HCT116 (cell line): Measurements from ENCODE around the gene CDH11.

Experiments
- CBX3 ChIP-seq: IDR thresholded peaks from 2 replicates; pipeline ENCODE4 v1.6.1; 2012; ENCODE audit warnings: low read depth
- EGR1 ChIP-seq: IDR thresholded peaks from 2 replicates; pipeline ENCODE4 v1.6.1; 2012; ENCODE audit warnings: low read depth
- POLR2A ChIP-seq: IDR thresholded peaks from 2 replicates; pipeline ENCODE4 v1.7.0; 2011; ENCODE audit warnings: borderline replicate concordance; ENCODE audit not compliant: insufficient read depth, insufficient read length; ENCODE audit errors: extremely low read depth
- POLR2AphosphoS5 ChIP-seq: IDR thresholded peaks from 2 replicates; pipeline ENCODE4 v1.6.1; 2011; ENCODE audit warnings: mild to moderate bottlenecking, low read depth, low read length, moderate library complexity
- RAD21 ChIP-seq: IDR thresholded peaks from 2 replicates; pipeline ENCODE4 v1.6.1; 2012; ENCODE audit warnings: low read depth, mild to moderate bottlenecking
- SIN3A ChIP-seq: IDR thresholded peaks from 2 replicates; pipeline ENCODE4 v1.6.1; 2012; ENCODE audit warnings: low read depth
- TCF7L2 ChIP-seq: IDR thresholded peaks from 2 replicates; pipeline ENCODE4 v1.7.0; 2011; ENCODE audit warnings: borderline replicate concordance, inconsistent platforms; ENCODE audit not compliant: insufficient read depth, insufficient read length; ENCODE audit errors: extremely low read depth
- YY1 ChIP-seq: IDR thresholded peaks from 2 replicates; pipeline ENCODE4 v1.6.1; 2011; ENCODE audit warnings: low read length, low read depth, moderate library complexity, mild to moderate bottlenecking; ENCODE audit not compliant: insufficient replicate concordance; ENCODE audit errors: extremely low read depth
- ZNF274 ChIP-seq: fragments of 200-500 bp; sonication (Bioruptor generic); IDR thresholded peaks from 2 replicates; pipeline ENCODE4 v1.6.1; 2014; ENCODE audit warnings: mild to moderate bottlenecking, low read depth, low read length, inconsistent platforms
- TF ChIP-seq, protein P1 (sequence below): IDR thresholded peaks from 2 replicates; pipeline ENCODE4 v1.6.1; 2011; ENCODE audit warnings: mild to moderate bottlenecking, low read length, moderate library complexity; ENCODE audit not compliant: insufficient replicate concordance; ENCODE audit errors: extremely low read depth
- TF ChIP-seq, protein P2 (sequence below): IDR thresholded peaks from 2 replicates; pipeline ENCODE4 v1.6.1; 2012
- TF ChIP-seq, protein P3 (sequence below): IDR thresholded peaks from 2 replicates; pipeline ENCODE4 v1.6.1; 2012
- TF ChIP-seq, protein P4 (sequence below), 3 experiments: fragments of 200-600 bp in 1 of 3; sonication (generic) in 1 of 3; IDR thresholded peaks in 2 of 3; conservative IDR thresholded peaks in 1 of 3; 2 replicates each; pipeline ENCODE4 v1.5.1; 2012 to 2017; ENCODE audit warnings: low read depth in 2 of 3, low read length in 2 of 3, antibody characterized with exemption in 1 of 3, borderline replicate concordance in 1 of 3, control low read depth in 1 of 3, mild to moderate bottlenecking in 1 of 3, mixed read lengths in 1 of 3, mixed run types in 1 of 3, moderate library complexity in 1 of 3; ENCODE audit not compliant: insufficient read depth in 1 of 3
- TF ChIP-seq, protein P5 (sequence below): IDR thresholded peaks from 2 replicates; pipeline ENCODE4 v1.6.1; 2012; ENCODE audit warnings: low read depth

DNA sequence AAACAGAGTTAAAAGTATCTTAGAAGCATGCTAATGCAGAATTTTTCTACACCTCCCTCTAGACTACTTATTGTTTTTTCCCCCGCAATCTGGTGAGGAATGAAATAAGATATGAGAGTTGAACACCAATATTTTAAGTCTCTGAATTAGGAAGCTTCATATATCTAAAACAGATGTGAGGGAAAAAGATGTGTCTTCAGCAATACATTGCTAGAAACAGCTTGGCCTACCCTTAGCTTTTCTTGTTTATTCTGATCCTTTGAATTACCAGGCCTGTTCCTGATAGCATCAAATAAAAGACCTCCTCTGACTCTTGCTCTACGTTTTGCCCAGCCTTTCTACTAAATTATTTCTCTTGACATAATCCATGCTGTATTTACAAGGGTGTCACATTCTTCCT, 221.8 kb downstream of the CDH11 start:
- TF ChIP-seq EGR1 (no peak), POLR2AphosphoS5 (no peak), RAD21 (no peak), YY1 (no peak), SIN3A (no peak), POLR2A (no peak), ZNF274 (no peak), TCF7L2 (no peak), CBX3 (no peak)
- TF ChIP-seq, protein P1, sequence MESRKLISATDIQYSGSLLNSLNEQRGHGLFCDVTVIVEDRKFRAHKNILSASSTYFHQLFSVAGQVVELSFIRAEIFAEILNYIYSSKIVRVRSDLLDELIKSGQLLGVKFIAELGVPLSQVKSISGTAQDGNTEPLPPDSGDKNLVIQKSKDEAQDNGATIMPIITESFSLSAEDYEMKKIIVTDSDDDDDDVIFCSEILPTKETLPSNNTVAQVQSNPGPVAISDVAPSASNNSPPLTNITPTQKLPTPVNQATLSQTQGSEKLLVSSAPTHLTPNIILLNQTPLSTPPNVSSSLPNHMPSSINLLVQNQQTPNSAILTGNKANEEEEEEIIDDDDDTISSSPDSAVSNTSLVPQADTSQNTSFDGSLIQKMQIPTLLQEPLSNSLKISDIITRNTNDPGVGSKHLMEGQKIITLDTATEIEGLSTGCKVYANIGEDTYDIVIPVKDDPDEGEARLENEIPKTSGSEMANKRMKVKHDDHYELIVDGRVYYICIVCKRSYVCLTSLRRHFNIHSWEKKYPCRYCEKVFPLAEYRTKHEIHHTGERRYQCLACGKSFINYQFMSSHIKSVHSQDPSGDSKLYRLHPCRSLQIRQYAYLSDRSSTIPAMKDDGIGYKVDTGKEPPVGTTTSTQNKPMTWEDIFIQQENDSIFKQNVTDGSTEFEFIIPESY, result no peak
- TF ChIP-seq, protein P2, sequence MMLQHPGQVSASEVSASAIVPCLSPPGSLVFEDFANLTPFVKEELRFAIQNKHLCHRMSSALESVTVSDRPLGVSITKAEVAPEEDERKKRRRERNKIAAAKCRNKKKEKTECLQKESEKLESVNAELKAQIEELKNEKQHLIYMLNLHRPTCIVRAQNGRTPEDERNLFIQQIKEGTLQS, result no peak
- TF ChIP-seq, protein P3, sequence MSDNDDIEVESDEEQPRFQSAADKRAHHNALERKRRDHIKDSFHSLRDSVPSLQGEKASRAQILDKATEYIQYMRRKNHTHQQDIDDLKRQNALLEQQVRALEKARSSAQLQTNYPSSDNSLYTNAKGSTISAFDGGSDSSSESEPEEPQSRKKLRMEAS, result no peak
- TF ChIP-seq, protein P4, sequence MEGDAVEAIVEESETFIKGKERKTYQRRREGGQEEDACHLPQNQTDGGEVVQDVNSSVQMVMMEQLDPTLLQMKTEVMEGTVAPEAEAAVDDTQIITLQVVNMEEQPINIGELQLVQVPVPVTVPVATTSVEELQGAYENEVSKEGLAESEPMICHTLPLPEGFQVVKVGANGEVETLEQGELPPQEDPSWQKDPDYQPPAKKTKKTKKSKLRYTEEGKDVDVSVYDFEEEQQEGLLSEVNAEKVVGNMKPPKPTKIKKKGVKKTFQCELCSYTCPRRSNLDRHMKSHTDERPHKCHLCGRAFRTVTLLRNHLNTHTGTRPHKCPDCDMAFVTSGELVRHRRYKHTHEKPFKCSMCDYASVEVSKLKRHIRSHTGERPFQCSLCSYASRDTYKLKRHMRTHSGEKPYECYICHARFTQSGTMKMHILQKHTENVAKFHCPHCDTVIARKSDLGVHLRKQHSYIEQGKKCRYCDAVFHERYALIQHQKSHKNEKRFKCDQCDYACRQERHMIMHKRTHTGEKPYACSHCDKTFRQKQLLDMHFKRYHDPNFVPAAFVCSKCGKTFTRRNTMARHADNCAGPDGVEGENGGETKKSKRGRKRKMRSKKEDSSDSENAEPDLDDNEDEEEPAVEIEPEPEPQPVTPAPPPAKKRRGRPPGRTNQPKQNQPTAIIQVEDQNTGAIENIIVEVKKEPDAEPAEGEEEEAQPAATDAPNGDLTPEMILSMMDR (IDR thresholded peaks at IDR 0.05 in 2 of 3, conservative IDR thresholded peaks at IDR 0.05 in 1 of 3; ENCODE audit: borderline replicate concordance in 1 of 3, insufficient read depth in 1 of 3, low read depth in 2 of 3, low read length in 2 of 3), result no peak
- TF ChIP-seq, protein P5, sequence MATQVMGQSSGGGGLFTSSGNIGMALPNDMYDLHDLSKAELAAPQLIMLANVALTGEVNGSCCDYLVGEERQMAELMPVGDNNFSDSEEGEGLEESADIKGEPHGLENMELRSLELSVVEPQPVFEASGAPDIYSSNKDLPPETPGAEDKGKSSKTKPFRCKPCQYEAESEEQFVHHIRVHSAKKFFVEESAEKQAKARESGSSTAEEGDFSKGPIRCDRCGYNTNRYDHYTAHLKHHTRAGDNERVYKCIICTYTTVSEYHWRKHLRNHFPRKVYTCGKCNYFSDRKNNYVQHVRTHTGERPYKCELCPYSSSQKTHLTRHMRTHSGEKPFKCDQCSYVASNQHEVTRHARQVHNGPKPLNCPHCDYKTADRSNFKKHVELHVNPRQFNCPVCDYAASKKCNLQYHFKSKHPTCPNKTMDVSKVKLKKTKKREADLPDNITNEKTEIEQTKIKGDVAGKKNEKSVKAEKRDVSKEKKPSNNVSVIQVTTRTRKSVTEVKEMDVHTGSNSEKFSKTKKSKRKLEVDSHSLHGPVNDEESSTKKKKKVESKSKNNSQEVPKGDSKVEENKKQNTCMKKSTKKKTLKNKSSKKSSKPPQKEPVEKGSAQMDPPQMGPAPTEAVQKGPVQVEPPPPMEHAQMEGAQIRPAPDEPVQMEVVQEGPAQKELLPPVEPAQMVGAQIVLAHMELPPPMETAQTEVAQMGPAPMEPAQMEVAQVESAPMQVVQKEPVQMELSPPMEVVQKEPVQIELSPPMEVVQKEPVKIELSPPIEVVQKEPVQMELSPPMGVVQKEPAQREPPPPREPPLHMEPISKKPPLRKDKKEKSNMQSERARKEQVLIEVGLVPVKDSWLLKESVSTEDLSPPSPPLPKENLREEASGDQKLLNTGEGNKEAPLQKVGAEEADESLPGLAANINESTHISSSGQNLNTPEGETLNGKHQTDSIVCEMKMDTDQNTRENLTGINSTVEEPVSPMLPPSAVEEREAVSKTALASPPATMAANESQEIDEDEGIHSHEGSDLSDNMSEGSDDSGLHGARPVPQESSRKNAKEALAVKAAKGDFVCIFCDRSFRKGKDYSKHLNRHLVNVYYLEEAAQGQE, result no peak
